Psoas muscle (tissue), 8 donors: Measurements from ENCODE around the gene NFKBIE. TPM values are rescaled to one million over a fixed set of nuclear protein-coding genes. Genes with fewer than 3 reads are reported as not detected.
A peak's percentile ranks its signal among the peaks of the same experiment; 100 is the strongest.

Source experiments
- ATAC-seq, 4 donors: fragments of 200-7000 bp; cut with Tn5 transposase; one replicate each; pipeline ENCODE4 v1.9.1; 2020; ENCODE audit warnings: moderate library complexity in 3 of 4, mild to moderate bottlenecking in 2 of 4
- DNase-seq, 2 donors: peaks; one replicate each; pipeline ENCODE4 v3.0.0-alpha.2; 2020
- H3K27ac ChIP-seq: fragments of 200-600 bp; one replicate; pipeline ENCODE4 v1.8.0; 2022
- H3K27me3 ChIP-seq, 3 donors: fragments of 200-600 bp in 1 of 3; one replicate each; pipeline versions ENCODE4 v1.6.1 to v1.8.0; 2013 to 2022; ENCODE audit warnings: low read length in 2 of 3, mild to moderate bottlenecking in 2 of 3, moderate library complexity in 1 of 3; ENCODE audit not compliant: insufficient read depth in 3 of 3
- H3K36me3 ChIP-seq, 2 donors: fragments of 200-600 bp in 1 of 2; one replicate each; pipeline versions ENCODE4 v1.6.1 to v1.8.0; 2013 to 2022; ENCODE audit warnings: low read depth in 1 of 2, mild to moderate bottlenecking in 1 of 2, moderate library complexity in 1 of 2; ENCODE audit not compliant: insufficient read depth in 1 of 2
- H3K4me1 ChIP-seq: fragments of 200-600 bp; one replicate; pipeline ENCODE4 v1.8.0; 2022
- H3K4me3 ChIP-seq: fragments of 200-600 bp; one replicate; pipeline ENCODE4 v1.8.0; 2022; ENCODE audit warnings: mild to moderate bottlenecking
- H3K9me3 ChIP-seq: fragments of 200-600 bp; one replicate; pipeline ENCODE4 v1.8.0; 2022
- WGBS, 3 donors: extraction: QIAGEN DNeasy Blood & Tissue Kit; methylation state at CpG; one replicate each; pipeline versions ENCODE4 v1.1.6 to v1.1.7; 2013; 5-methylcytosine and 5-hydroxymethylcytosine counted together
- intact Hi-C, 2 donors: fragments of 100-400 bp; cut with DNase I; formaldehyde crosslinking; loops; one replicate each; pipeline versions ENCODE4 v1.11.0 to v1.14.2; 2022
- polyA plus RNA-seq, 3 donors: library from polyadenylated mRNA; stranded (reverse); fragments of 200-250 nt; gene quantifications; one replicate each; pipeline ENCODE4 v1.2.3, GENCODE V29; 2013
- total RNA-seq, 4 donors: library from RNA; stranded (reverse); fragmentation: NEBNext Ultra II Directional in 2 of 4; extraction: Animal tissue kit (Norgen Biotek cat#: 25700) in 2 of 4; gene quantifications; one replicate each; pipeline versions ENCODE4 v1.2.1 to v1.2.4, GENCODE V29; 2021 to 2023
- TF ChIP-seq, protein P1 (sequence below): fragments of 200-600 bp; IDR thresholded peaks from one replicate; pipeline ENCODE4 v1.8.0; 2022; ENCODE audit warnings: antibody characterized with exemption
- donor health status: healthy with polysubstance abuse.
- donor health status: DM: no; HTN: no; CAD: no; lungs with moderate emphysema.
- donor health status: Bipolar disorder and iron deficiency.
- donor health status: healthy.
- donor health status: DM: yes; HTN: yes; CAD: no.
- donor health status: DM: no; HTN: no; CAD: no.
- donor health status: DM: no; HTN: no; CAD: no.
- donor health status: DM: yes; HTN: yes; CAD: no.

Gene NFKBIE
- total and polyA plus RNA-seq, 7 donors: 2.1 to 5.2 (median 3.3) TPM

GRCh38 chr6:44245912-44246662, 19.3 kb downstream of the NFKBIE start:
- Histone ChIP-seq H3K4me3 (peak overlapping the region; percentile 82), H3K27me3 (no peaks in the 10 kb centered on the region), H3K9me3 (no peaks in the 10 kb centered on the region), H3K36me3 (peaks cover 10 to 32% of the 10 kb centered on the region in 2 donors), H3K27ac (peak overlapping the region; percentile 100), H3K4me1 (peaks cover 30% of the 10 kb centered on the region)
- intact Hi-C loops: loop anchor here in 1 of 2 donors (2.0 kb wide), 1 partner anchor 473 kb away; no protein-coding TSS in a partner anchor
- WGBS, 3 donors: 0 to 1% (median 1%) methylated on average over 51 to 62 of the region's 62 CpGs
- ATAC-seq: peak; percentile 76 to 79 (median 77)
- DNase-seq: peak; percentile 94 to 96
- TF ChIP-seq, protein P1, sequence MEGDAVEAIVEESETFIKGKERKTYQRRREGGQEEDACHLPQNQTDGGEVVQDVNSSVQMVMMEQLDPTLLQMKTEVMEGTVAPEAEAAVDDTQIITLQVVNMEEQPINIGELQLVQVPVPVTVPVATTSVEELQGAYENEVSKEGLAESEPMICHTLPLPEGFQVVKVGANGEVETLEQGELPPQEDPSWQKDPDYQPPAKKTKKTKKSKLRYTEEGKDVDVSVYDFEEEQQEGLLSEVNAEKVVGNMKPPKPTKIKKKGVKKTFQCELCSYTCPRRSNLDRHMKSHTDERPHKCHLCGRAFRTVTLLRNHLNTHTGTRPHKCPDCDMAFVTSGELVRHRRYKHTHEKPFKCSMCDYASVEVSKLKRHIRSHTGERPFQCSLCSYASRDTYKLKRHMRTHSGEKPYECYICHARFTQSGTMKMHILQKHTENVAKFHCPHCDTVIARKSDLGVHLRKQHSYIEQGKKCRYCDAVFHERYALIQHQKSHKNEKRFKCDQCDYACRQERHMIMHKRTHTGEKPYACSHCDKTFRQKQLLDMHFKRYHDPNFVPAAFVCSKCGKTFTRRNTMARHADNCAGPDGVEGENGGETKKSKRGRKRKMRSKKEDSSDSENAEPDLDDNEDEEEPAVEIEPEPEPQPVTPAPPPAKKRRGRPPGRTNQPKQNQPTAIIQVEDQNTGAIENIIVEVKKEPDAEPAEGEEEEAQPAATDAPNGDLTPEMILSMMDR: peak; percentile 31

DNA sequence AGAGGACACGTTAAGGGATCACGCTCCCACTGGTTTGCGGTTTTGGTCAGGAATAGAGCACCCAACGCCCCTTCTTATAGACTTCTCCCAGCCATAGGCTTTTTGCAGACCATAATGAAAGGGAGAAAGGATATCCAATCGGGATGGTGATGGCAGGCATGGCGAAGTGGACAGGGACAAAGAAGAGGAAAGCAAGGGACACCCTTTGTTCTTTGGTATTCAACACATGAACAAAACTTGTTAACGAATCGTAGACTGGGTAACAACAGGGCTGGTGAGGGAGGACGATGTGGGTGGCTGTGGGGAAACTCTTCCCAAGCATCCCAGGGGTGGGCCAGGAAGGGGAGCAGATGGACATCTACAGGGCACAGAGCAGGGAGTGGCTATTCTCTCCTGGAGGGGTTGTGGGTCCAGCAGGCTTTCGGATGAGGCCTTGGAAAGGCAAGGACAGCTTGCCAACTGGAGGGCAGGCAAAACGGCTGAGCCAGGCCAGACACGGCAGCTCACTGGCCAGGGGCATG, 19.9 kb downstream of the NFKBIE start:
- WGBS, 3 donors: 52 to 63% (median 53%) methylated on average over 12 of the region's 12 CpGs
- intact Hi-C loops: no loop called here
- Histone ChIP-seq H3K27ac (peak overlapping the region; percentile 100), H3K9me3 (no peaks in the 10 kb centered on the region), H3K36me3 (peaks cover 7 to 26% of the 10 kb centered on the region in 2 donors), H3K4me3 (peak overlapping the region; percentile 82), H3K4me1 (peaks cover 24% of the 10 kb centered on the region), H3K27me3 (no peaks in the 10 kb centered on the region)
- TF ChIP-seq, protein P1: no peak
- DNase-seq (no peak), ATAC-seq (no peak)

GRCh38 chr6:44243345-44243744, 22.0 kb downstream of the NFKBIE start:
- DNase-seq: peak in 1 of 2 donors; percentile 17
- no peak for ATAC-seq
- WGBS, 3 donors: 92 to 95% (median 94%) methylated on average over 7 of the region's 7 CpGs
- H3K36me3 ChIP-seq: peaks cover 0 to 5% of the 10 kb centered on the region in 2 donors
- intact Hi-C loops: no loop called here
- TF ChIP-seq, protein P1: no peak
- no peaks in the 10 kb centered on the region for H3K27me3 ChIP-seq
- H3K9me3 ChIP-seq: no peaks in the 10 kb centered on the region
- no peak overlapping the region for H3K27ac ChIP-seq
- no peak overlapping the region for H3K4me3 ChIP-seq
- H3K4me1 ChIP-seq: peaks cover 4% of the 10 kb centered on the region

DNA sequence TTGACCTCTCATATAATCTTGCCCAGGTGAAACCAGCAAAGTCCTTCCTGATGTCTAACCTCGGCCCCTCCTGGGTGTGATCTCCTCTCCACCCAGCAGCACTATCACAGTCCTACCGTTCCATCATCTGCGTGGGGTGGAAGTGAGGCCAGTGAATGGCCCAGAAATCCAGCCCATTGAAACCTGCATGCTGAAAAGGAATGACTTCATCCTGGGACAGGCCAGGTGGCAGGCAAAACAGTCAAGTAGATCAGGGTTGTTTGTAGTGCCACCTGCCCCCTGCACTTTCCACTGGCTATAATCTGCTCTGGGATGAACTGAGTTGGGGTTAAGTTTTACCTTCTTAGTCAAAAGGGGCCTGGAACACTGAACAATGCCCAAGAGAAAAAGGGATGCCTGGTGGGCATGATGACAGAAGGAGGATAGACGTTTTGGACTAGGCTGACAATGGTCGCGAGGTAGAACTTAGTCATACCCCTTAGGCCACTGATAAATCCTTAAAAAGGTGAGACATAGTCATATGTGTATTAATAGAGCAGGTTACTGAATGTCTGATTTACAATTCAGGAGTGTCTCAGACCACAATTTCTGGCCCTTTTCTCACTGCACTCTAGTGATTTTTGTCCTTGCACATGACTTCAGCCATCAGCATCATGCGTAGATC, 26.5 kb downstream of the NFKBIE start:
- ATAC-seq (no peak), DNase-seq (peak in 1 of 2 donors; percentile 12)
- H3K4me1 ChIP-seq: peaks cover 27% of the 10 kb centered on the region
- no peaks in the 10 kb centered on the region for H3K36me3 ChIP-seq
- peak overlapping the region; percentile 96 for H3K27ac ChIP-seq
- intact Hi-C loops: no loop called here
- no peaks in the 10 kb centered on the region for H3K9me3 ChIP-seq
- TF ChIP-seq, protein P1: no peak
- 75 to 80% (median 80%) methylated on average over 7 of the region's 7 CpGs for WGBS, 3 donors
- no peaks in the 10 kb centered on the region for H3K27me3 ChIP-seq
- no peak overlapping the region for H3K4me3 ChIP-seq
